Esophagus squamous epithelium (tissue), 4 donors: ENCODE results near the gene LRRC8C.

ENCODE experiments used
- CTCF ChIP-seq, 6 experiments: fragments of 450-650 bp in 4 of 6; fragments of 200-600 bp in 2 of 6; sonication (generic) in 2 of 6; IDR thresholded peaks; one replicate each; pipeline ENCODE4 v1.5.1; 2016 to 2019; ENCODE audit warnings: antibody characterized with exemption in 6 of 6, mild to moderate bottlenecking in 4 of 6, moderate library complexity in 4 of 6
- POLR2A ChIP-seq, 4 donors: fragments of 450-650 bp; IDR thresholded peaks; one replicate each; pipeline ENCODE4 v1.6.1; 2017; ENCODE audit warnings: antibody characterized with exemption in 4 of 4, mild to moderate bottlenecking in 4 of 4, moderate library complexity in 3 of 4

- no peak for TF ChIP-seq CTCF (IDR thresholded peaks at IDR 0.05)
- TF ChIP-seq POLR2A (IDR thresholded peaks at IDR 0.05), result no peak
These were observed 113.7 kb downstream of the LRRC8C start for GRCh38 chr1:89746424-89747149.
